H9 (cell line): ENCODE measurements around the gene SYDE2. TPM values are rescaled to one million over a fixed set of nuclear protein-coding genes. Genes with fewer than 3 reads are reported as not detected.

ENCODE experiments used
- DNase-seq: peaks from one replicate; pipeline ENCODE4 v3.0.0-alpha.2; 2017
- H2AFZ ChIP-seq: one replicate; pipeline ENCODE4 v1.6.1; 2013; ENCODE audit warnings: mild to moderate bottlenecking, low read length, control low read depth, moderate library complexity
- H2AK5ac ChIP-seq: 2 replicates; pipeline ENCODE4 v1.6.1; 2013; ENCODE audit warnings: low read length, control low read depth, mixed read lengths; ENCODE audit not compliant: insufficient read length
- H2BK120ac ChIP-seq: one replicate; pipeline ENCODE4 v1.6.1; 2013; ENCODE audit warnings: low read depth, mild to moderate bottlenecking, low read length, control low read depth, inconsistent platforms; ENCODE audit not compliant: poor library complexity, severe bottlenecking
- H2BK12ac ChIP-seq: 2 replicates; pipeline ENCODE4 v1.6.1; 2013; ENCODE audit warnings: low read length, control low read depth, mixed read lengths, low read depth; ENCODE audit not compliant: insufficient read length
- H2BK15ac ChIP-seq: 2 replicates; pipeline ENCODE4 v1.6.1; 2013; ENCODE audit warnings: low read depth, low read length, control low read depth
- H2BK20ac ChIP-seq: one replicate; pipeline ENCODE4 v1.6.1; 2013; ENCODE audit warnings: low read depth, mild to moderate bottlenecking, low read length, control low read depth, inconsistent platforms; ENCODE audit not compliant: poor library complexity, severe bottlenecking
- H2BK5ac ChIP-seq: 2 replicates; pipeline ENCODE4 v1.6.1; 2013; ENCODE audit warnings: low read length, control low read depth, mixed read lengths; ENCODE audit not compliant: insufficient read length
- H3K14ac ChIP-seq: 2 replicates; pipeline ENCODE4 v1.6.1; 2013; ENCODE audit warnings: low read length, control low read depth; ENCODE audit not compliant: insufficient read depth
- H3K18ac ChIP-seq: 2 replicates; pipeline ENCODE4 v1.6.1; 2013; ENCODE audit warnings: low read depth, mild to moderate bottlenecking, mixed read lengths, low read length, control low read depth; ENCODE audit not compliant: insufficient read length
- H3K23ac ChIP-seq: 2 replicates; pipeline ENCODE4 v1.6.1; 2013; ENCODE audit warnings: low read length, control low read depth, mixed read lengths, low read depth; ENCODE audit not compliant: insufficient read length
- H3K23me2 ChIP-seq: 2 replicates; pipeline ENCODE4 v1.6.1; 2013; ENCODE audit warnings: low read depth, mild to moderate bottlenecking, mixed read lengths, low read length, control low read depth; ENCODE audit not compliant: insufficient read length, poor library complexity, severe bottlenecking
- H3K27ac ChIP-seq: 2 replicates; pipeline ENCODE4 v1.5.1; 2013; ENCODE audit warnings: low read length, control low read depth, mixed read lengths, low read depth; ENCODE audit not compliant: insufficient read length
- H3K27me3 ChIP-seq: 2 replicates; pipeline ENCODE4 v1.6.1; 2013; ENCODE audit warnings: low read length, control low read depth, inconsistent platforms; ENCODE audit not compliant: insufficient read depth
- H3K4ac ChIP-seq: 2 replicates; pipeline ENCODE4 v1.6.1; 2013; ENCODE audit warnings: low read depth, mild to moderate bottlenecking, control low read depth, inconsistent platforms, low read length, moderate library complexity
- H3K4me1 ChIP-seq: 2 replicates; pipeline ENCODE4 v1.6.1; 2013; ENCODE audit warnings: low read length, control low read depth, inconsistent platforms; ENCODE audit not compliant: insufficient read depth
- H3K4me2 ChIP-seq: 2 replicates; pipeline ENCODE4 v1.6.1; 2013; ENCODE audit warnings: low read length, control low read depth, mixed read lengths; ENCODE audit not compliant: insufficient read length, insufficient read depth
- H3K56ac ChIP-seq: 2 replicates; pipeline ENCODE4 v1.6.1; 2013; ENCODE audit warnings: low read depth, mild to moderate bottlenecking, mixed read lengths, low read length, control low read depth; ENCODE audit not compliant: insufficient read length
- H3K79me1 ChIP-seq: 2 replicates; pipeline ENCODE4 v1.6.1; 2013; ENCODE audit warnings: low read depth, mild to moderate bottlenecking, moderate library complexity, low read length, control low read depth, inconsistent platforms; ENCODE audit not compliant: insufficient read depth, poor library complexity, severe bottlenecking
- H3K79me2 ChIP-seq: 2 replicates; pipeline ENCODE4 v1.6.1; 2013; ENCODE audit warnings: low read length, control low read depth, inconsistent platforms; ENCODE audit not compliant: insufficient read depth
- H3K9ac ChIP-seq: 2 replicates; pipeline ENCODE4 v1.6.1; 2013; ENCODE audit warnings: low read length, control low read depth, mixed read lengths; ENCODE audit not compliant: insufficient read length; ENCODE audit errors: extremely low read depth
- H3K9me3 ChIP-seq: one replicate; pipeline ENCODE4 v1.6.1; 2013; ENCODE audit warnings: low read depth, low read length, inconsistent platforms; ENCODE audit not compliant: control insufficient read depth
- H3T11ph ChIP-seq: one replicate; pipeline ENCODE4 v1.6.1; 2013; ENCODE audit warnings: mild to moderate bottlenecking, low read length, control low read depth, inconsistent platforms
- H4K20me1 ChIP-seq: one replicate; pipeline ENCODE4 v1.6.1; 2013; ENCODE audit not compliant: control insufficient read depth, insufficient read length, insufficient read depth
- H4K5ac ChIP-seq: 2 replicates; pipeline ENCODE4 v1.6.1; 2013; ENCODE audit warnings: low read depth, mild to moderate bottlenecking, mixed read lengths, low read length, control low read depth; ENCODE audit not compliant: insufficient read length
- H4K8ac ChIP-seq: replicated peaks from 2 replicates; pipeline ENCODE4 v1.6.1; 2013; ENCODE audit warnings: low read length, control low read depth, mixed read lengths, low read depth; ENCODE audit not compliant: insufficient read length
- H4K91ac ChIP-seq: 2 replicates; pipeline ENCODE4 v1.6.1; 2013; ENCODE audit warnings: low read depth, mild to moderate bottlenecking, moderate library complexity, mixed read lengths, low read length, control low read depth; ENCODE audit not compliant: insufficient read length
- H3K27ac Mint-ChIP-seq, 3 experiments: 2 replicates in 2 of 3; 3 replicates in 1 of 3; pipeline ENCODE4 v1.8.0; 2020 to 2021; ENCODE audit warnings: mixed read lengths in 3 of 3, mild to moderate bottlenecking in 1 of 3, moderate library complexity in 1 of 3
- H3K27me3 Mint-ChIP-seq: 2 replicates; pipeline ENCODE4 v1.8.0; 2021; ENCODE audit warnings: low read depth, mild to moderate bottlenecking, moderate library complexity, mixed read lengths
- H3K36me3 Mint-ChIP-seq, 3 experiments: 2 replicates in 2 of 3; 3 replicates in 1 of 3; pipeline ENCODE4 v1.8.0; 2020 to 2021; ENCODE audit warnings: low read depth in 3 of 3, mixed read lengths in 3 of 3; ENCODE audit not compliant: insufficient read depth in 1 of 3
- H3K4me1 Mint-ChIP-seq, 2 experiments: 2 replicates each; pipeline ENCODE4 v1.8.0; 2020; ENCODE audit warnings: mixed read lengths in 2 of 2
- H3K4me3 Mint-ChIP-seq, 2 experiments: 2 replicates in 1 of 2; 3 replicates in 1 of 2; pipeline ENCODE4 v1.8.0; 2020 to 2021; ENCODE audit warnings: mild to moderate bottlenecking in 2 of 2, mixed read lengths in 2 of 2, moderate library complexity in 1 of 2
- H3K9me3 Mint-ChIP-seq, 2 experiments: 2 replicates in 1 of 2; 3 replicates in 1 of 2; pipeline ENCODE4 v1.8.0; 2020; ENCODE audit warnings: mild to moderate bottlenecking in 2 of 2, mixed read lengths in 2 of 2, moderate library complexity in 1 of 2
- CTCF ChIP-seq: fragments of 200-600 bp; sonication (generic); conservative IDR thresholded peaks from 3 replicates; pipeline ENCODE4 v1.8.0; 2021; ENCODE audit warnings: antibody characterized with exemption, mild to moderate bottlenecking
- total RNA-seq: library from RNA; stranded (reverse); gene quantifications from 2 replicates; pipeline ENCODE4 v1.2.1, GENCODE V29; 2021

SYDE2 gene
- total RNA-seq, 1 experiment from 2014 or later = 12.4 TPM

DNA sequence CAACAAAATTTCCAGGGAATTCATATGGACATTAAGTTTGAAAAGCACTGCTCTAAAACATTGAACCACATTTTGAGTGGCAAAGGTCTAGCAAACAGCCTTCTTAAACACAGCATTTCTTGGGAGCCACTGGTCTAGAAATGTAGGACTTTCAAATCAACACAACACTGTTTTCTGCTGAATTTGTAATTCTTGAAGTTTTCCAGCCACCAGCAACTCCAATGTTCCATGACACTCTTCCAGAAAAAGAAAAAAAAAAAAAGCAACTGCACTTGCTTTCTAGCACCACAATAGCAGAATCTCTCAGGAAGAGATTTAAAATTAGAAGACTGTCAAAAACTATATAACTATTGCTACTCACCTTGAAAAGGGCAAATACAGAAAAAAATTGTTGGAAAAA lies 4.5 kb downstream of the SYDE2 start:
- Histone ChIP-seq H3K4me2 (no peak overlapping the region), H3K9me3 (no peaks in the 10 kb centered on the region), H2BK15ac (no peak overlapping the region), H2BK12ac (no peak overlapping the region), H2AK5ac (no peak overlapping the region), H3K27ac (no peak overlapping the region), H3K27me3 (no peaks in the 10 kb centered on the region), H3K9ac (no peak overlapping the region), H3K79me1 (no peaks in the 10 kb centered on the region), H3K18ac (no peak overlapping the region), H3K14ac (no peak overlapping the region), H3K23ac (no peak overlapping the region), H3K79me2 (peaks cover 8% of the 10 kb centered on the region; the same call in 1 of the 2 replicates), H2BK20ac (no peak overlapping the region), H4K5ac (no peak overlapping the region), H3K4ac (no peak overlapping the region), H4K20me1 (no peaks in the 10 kb centered on the region), H3K23me2 (peaks cover 5% of the 10 kb centered on the region), H3K56ac (no peak overlapping the region), H3T11ph (no peak overlapping the region), H3K4me1 (no peaks in the 10 kb centered on the region), H4K8ac (no peak overlapping the region), H2AFZ (no peak overlapping the region), H2BK5ac (no peak overlapping the region), H2BK120ac (no peak overlapping the region), H4K91ac (no peak overlapping the region)
- Mint-ChIP-seq H3K27me3 (no peaks in the 10 kb centered on the region), H3K27ac (no peak overlapping the region; a peak in 1 of 7 replicates), H3K4me3 (no peak overlapping the region), H3K36me3 (peaks cover 0 to 4% (median 2%) of the 10 kb centered on the region in 3 experiments; a peak in 2 of 7 replicates), H3K9me3 (no peaks in the 10 kb centered on the region), H3K4me1 (peaks cover 32 to 34% of the 10 kb centered on the region in 2 experiments)
- no peak for DNase-seq
- TF ChIP-seq CTCF = no peak
